ENCODE results near the gene ZNF524.

The ZNF524 gene

DNA sequence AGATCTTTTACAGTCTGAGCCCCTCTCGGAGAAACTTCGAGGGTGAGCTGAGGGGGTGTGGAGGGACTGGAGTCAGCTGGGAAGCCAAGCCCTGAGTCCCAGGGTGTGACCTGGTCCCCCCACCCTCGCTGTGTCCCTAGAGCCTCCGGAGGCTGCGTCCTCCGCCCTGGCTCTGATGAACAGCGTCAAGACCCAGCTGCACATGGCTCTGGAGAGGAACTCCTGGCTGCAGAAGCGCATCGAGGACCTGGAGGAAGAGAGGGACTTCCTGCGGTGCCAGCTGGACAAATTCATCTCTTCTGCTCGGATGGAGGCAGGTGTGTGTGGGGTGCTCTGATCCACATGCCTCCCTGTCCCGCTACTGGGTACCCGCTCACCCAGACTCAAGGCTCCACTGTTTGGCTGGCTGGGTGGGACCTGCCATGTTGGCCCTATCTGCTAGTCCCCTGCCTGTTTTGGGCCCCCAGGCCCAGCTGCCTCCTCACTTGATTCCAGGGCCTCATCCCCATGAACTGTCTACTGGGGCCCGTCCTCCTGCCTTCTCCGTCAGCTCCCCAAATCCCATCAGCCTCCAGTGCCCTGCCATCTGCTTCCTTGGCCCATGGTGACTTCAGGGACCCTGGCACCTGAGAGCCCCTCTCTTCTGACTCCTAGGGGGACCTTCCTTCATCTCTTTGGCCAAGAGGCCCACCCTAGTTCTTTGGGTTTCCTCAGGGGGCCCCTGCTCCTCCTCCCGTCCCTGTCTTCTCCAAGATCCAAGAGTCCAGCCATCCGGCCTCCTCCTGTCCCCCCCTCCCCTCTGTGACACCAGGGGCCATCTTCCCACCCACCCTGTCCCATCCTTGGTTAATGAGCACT, 49.4 kb downstream of the ZNF524 start:
- ChIA-PET CTCF (interaction anchor here (1.0 kb wide), 1 partner anchor 10 kb away, joined by 6 read pairs; no protein-coding TSS in a partner anchor), POLR2A (interaction anchor here (0.7 to 1.7 kb wide), 2 partner anchors 17 to 188 kb away, joined by 3 to 4 read pairs; partner anchors contain the start of gene ISOC2)
- no peak for TF ChIP-seq CTBP1 (IDR thresholded peaks at IDR 0.05; ENCODE audit: borderline replicate concordance)
- TF ChIP-seq FOXA1 (IDR thresholded peaks at IDR 0.05) = no peak
- TF ChIP-seq BHLHE40 (IDR thresholded peaks at IDR 0.05; ENCODE audit: borderline replicate concordance) = no peak
- no peak for DNase-seq (ENCODE audit: extremely low spot score)

GRCh38 chr19:55650126-55650557, 50.1 kb downstream of the ZNF524 start:
- POLR2A ChIA-PET = interaction anchor here (1.7 kb wide), 1 partner anchor 17 kb away, joined by 4 read pairs; no protein-coding TSS in a partner anchor
- no peak for DNase-seq (ENCODE audit: extremely low spot score)
- no peak for TF ChIP-seq BHLHE40 (IDR thresholded peaks at IDR 0.05; ENCODE audit: borderline replicate concordance)
- TF ChIP-seq PKNOX1 (IDR thresholded peaks at IDR 0.05) = no peak
- CTCF ChIA-PET = no interaction called here

GRCh38 chr19:55650602-55651230, 50.6 kb downstream of the ZNF524 start:
- no peak for TF ChIP-seq ZNF384 (IDR thresholded peaks at IDR 0.05)
- TF ChIP-seq CTBP1 (IDR thresholded peaks at IDR 0.05; ENCODE audit: borderline replicate concordance) = no peak
- TF ChIP-seq PKNOX1 (IDR thresholded peaks at IDR 0.05) = no peak
- no peak for TF ChIP-seq FOXA1 (IDR thresholded peaks at IDR 0.05)
- no peak for TF ChIP-seq HDGF (IDR thresholded peaks at IDR 0.05; ENCODE audit: borderline replicate concordance)
- no peak for TF ChIP-seq L3MBTL2 (conservative IDR thresholded peaks at IDR 0.05)
- no peak for TF ChIP-seq NFRKB (IDR thresholded peaks at IDR 0.05)
- TF ChIP-seq ELF4 (IDR thresholded peaks at IDR 0.05) = no peak
- CTCF ChIA-PET = no interaction called here

DNA sequence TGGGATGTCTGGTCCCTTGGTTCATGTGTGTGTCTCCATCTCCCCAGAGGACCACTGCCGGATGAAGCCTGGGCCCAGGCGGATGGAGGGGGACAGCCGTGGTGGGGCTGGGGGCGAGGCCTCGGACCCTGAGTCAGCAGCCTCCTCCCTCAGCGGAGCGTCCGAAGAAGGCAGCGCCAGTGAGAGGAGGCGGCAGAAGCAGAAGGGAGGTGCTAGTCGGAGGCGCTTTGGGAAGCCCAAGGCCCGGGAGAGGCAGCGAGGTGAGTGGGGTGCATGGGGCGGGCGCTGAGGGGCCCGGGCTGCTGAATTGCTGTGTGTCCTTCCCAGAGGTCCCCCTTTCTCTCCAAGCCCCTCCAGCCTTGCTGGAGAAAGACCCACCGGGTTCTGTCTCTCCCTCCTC, 51.1 kb downstream of the ZNF524 start:
- CTCF ChIA-PET = no interaction called here
- POLR2A ChIA-PET = no interaction called here
- no peak for TF ChIP-seq HDGF (IDR thresholded peaks at IDR 0.05; ENCODE audit: borderline replicate concordance)
- no peak for TF ChIP-seq L3MBTL2 (conservative IDR thresholded peaks at IDR 0.05)
- TF ChIP-seq ARNT (IDR thresholded peaks at IDR 0.05) = no peak
- no peak for TF ChIP-seq FOXM1 (IDR thresholded peaks at IDR 0.05; ENCODE audit: borderline replicate concordance)
- TF ChIP-seq PKNOX1 (IDR thresholded peaks at IDR 0.05) = no peak
- no peak for TF ChIP-seq SP1 (IDR thresholded peaks at IDR 0.05)
- no peak for TF ChIP-seq BHLHE40 (IDR thresholded peaks at IDR 0.05; ENCODE audit: borderline replicate concordance)
- TF ChIP-seq SUZ12 (IDR thresholded peaks at IDR 0.05) = no peak
- no peak for TF ChIP-seq FOXK2 (IDR thresholded peaks at IDR 0.05)
- no peak for TF ChIP-seq FOXA1 (IDR thresholded peaks at IDR 0.05)
- no peak for TF ChIP-seq ZNF384 (IDR thresholded peaks at IDR 0.05)
- TF ChIP-seq TARDBP (IDR thresholded peaks at IDR 0.05) = no peak
- DNase-seq (ENCODE audit: extremely low spot score) = no peak

More at GRCh38 chr19:55650602-55651230, 50.6 kb downstream of the ZNF524 start:
- POLR2A ChIA-PET = no interaction called here
- no peak for DNase-seq (ENCODE audit: extremely low spot score)

DNA sequence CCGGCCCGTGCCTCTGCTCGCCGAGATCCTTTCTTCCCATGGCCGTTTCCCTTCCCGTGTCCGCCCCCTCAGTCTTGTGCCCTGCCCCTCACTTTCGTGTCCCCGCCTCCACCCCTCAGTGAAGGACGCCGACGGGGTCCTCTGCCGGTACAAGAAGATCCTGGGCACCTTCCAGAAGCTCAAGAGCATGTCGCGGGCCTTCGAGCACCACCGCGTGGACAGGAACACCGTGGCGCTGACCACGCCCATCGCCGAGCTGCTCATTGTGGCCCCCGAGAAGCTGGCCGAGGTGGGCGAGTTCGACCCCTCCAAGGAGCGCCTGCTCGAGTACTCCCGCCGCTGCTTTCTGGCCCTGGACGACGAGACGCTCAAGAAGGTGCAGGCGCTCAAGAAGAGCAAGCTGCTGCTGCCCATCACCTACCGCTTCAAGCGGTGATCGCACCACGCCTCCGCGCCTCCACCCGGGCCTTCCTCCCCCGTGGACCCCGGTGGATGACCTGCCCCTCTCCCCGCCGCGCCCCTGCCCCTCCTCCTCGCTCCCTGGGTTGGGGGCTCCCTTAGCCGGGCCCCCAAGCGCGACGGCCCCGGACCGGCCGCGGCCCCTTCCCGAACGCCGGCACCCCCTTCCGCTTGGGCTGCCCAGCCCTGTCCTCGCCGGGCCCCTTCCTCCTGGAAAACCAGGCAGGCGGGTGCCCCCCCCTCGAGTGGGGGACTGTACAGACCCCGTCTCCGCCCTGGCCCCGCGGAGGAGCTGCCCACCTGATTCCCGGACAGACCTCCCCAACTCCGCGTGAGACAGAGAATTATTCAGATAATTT, 52.4 kb downstream of the ZNF524 start:
- POLR2A ChIA-PET = interaction anchor here (0.5 to 1.1 kb wide), 3 partner anchors 15 to 21 kb away, joined by 3 read pairs; no protein-coding TSS in a partner anchor
- DNase-seq (ENCODE audit: extremely low spot score) = no peak
- TF ChIP-seq FOXK2 (IDR thresholded peaks at IDR 0.05) = no peak
- TF ChIP-seq HDGF (IDR thresholded peaks at IDR 0.05; ENCODE audit: borderline replicate concordance) = no peak
- no peak for TF ChIP-seq FOXM1 (IDR thresholded peaks at IDR 0.05; ENCODE audit: borderline replicate concordance)
- TF ChIP-seq SP1 (IDR thresholded peaks at IDR 0.05) = no peak
- TF ChIP-seq PKNOX1 (IDR thresholded peaks at IDR 0.05) = no peak
- no peak for TF ChIP-seq ARNT (IDR thresholded peaks at IDR 0.05)
- TF ChIP-seq ELF4 (IDR thresholded peaks at IDR 0.05) = no peak
- no peak for TF ChIP-seq BHLHE40 (IDR thresholded peaks at IDR 0.05; ENCODE audit: borderline replicate concordance)
- TF ChIP-seq NFRKB (IDR thresholded peaks at IDR 0.05) = no peak
- TF ChIP-seq LEF1 (IDR thresholded peaks at IDR 0.05; ENCODE audit: borderline replicate concordance) = no peak
- TF ChIP-seq TARDBP (IDR thresholded peaks at IDR 0.05) = no peak
- no peak for TF ChIP-seq L3MBTL2 (conservative IDR thresholded peaks at IDR 0.05)
- TF ChIP-seq SUZ12 (IDR thresholded peaks at IDR 0.05) = no peak
- CTCF ChIA-PET = interaction anchor here (0.6 to 0.7 kb wide), 4 partner anchors 13 to 1705 kb away, joined by 3 to 4 read pairs (median 3); no protein-coding TSS in a partner anchor

All from HEK293T (cell line).